ENCODE results near the gene LDHB. TPM values are rescaled to one million over a fixed set of nuclear protein-coding genes. Genes with fewer than 3 reads are reported as not detected.
"Not testable (repeated sequence)": the region's sequence is repeated elsewhere in the genome, so short reads cannot be mapped to it uniquely, and the experiment has no call there.

Gene LDHB
- total and polyA plus RNA-seq, 8 donors: 94.5 to 523 (median 326) TPM

GRCh38 chr12:21662122-21662792 lies 4.6 kb upstream of the LDHB start:
- Histone ChIP-seq H3K4me3 (no peak overlapping the region), H3K9me3 (no peaks in the 10 kb centered on the region), H3K27ac (no peak overlapping the region), H3K27me3 (no peaks in the 10 kb centered on the region), H3K4me1 (peaks cover 0 to 6% (median 0%) of the 10 kb centered on the region in 4 donors), H3K36me3 (no peaks in the 10 kb centered on the region)
- intact Hi-C loops (cut with DNase I; ENCODE audit: low total_unique reads): no loop called here
- TF ChIP-seq, protein P1, sequence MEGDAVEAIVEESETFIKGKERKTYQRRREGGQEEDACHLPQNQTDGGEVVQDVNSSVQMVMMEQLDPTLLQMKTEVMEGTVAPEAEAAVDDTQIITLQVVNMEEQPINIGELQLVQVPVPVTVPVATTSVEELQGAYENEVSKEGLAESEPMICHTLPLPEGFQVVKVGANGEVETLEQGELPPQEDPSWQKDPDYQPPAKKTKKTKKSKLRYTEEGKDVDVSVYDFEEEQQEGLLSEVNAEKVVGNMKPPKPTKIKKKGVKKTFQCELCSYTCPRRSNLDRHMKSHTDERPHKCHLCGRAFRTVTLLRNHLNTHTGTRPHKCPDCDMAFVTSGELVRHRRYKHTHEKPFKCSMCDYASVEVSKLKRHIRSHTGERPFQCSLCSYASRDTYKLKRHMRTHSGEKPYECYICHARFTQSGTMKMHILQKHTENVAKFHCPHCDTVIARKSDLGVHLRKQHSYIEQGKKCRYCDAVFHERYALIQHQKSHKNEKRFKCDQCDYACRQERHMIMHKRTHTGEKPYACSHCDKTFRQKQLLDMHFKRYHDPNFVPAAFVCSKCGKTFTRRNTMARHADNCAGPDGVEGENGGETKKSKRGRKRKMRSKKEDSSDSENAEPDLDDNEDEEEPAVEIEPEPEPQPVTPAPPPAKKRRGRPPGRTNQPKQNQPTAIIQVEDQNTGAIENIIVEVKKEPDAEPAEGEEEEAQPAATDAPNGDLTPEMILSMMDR (IDR thresholded peaks at IDR 0.05): no peak
- TF ChIP-seq POLR2A (IDR thresholded peaks at IDR 0.05): no peak
- TF ChIP-seq EP300 (IDR thresholded peaks at IDR 0.05): no peak
- no peak for TF ChIP-seq POLR2AphosphoS5 (IDR thresholded peaks at IDR 0.05)
- 91 to 95% (median 95%) methylated on average over 27 of the region's 27 CpGs for WGBS, 5 donors
- DNase-seq: no peak

- H3K36me3 ChIP-seq; H3K4me3 ChIP-seq; H3K9me3 ChIP-seq; intact Hi-C loops (cut with DNase I; ENCODE audit: low total_unique reads); DNase-seq; H3K4me1 ChIP-seq; H3K27me3 ChIP-seq; H3K27ac ChIP-seq: not testable (repeated sequence)
- WGBS, 5 donors: 97 to 99% (median 97%) methylated on average over 29 to 44 of the region's 44 CpGs
Observed at GRCh38 chr12:21661396-21662093, 3.9 kb upstream of the LDHB start.

GRCh38 chr12:21659383-21659782 lies 1.7 kb upstream of the LDHB start:
- H3K27me3 ChIP-seq: no peaks in the 10 kb centered on the region
- H3K36me3 ChIP-seq: peaks cover 3 to 5% (median 4%) of the 10 kb centered on the region in 4 donors
- WGBS, 5 donors: 48 to 68% (median 53%) methylated on average over 1 of the region's 1 CpG
- DNase-seq: no peak
- no peaks in the 10 kb centered on the region for H3K9me3 ChIP-seq
- intact Hi-C loops (cut with DNase I; ENCODE audit: low total_unique reads): no loop called here
- TF ChIP-seq EP300 (IDR thresholded peaks at IDR 0.05) (no peak), POLR2A (IDR thresholded peaks at IDR 0.05) (no peak), POLR2AphosphoS5 (IDR thresholded peaks at IDR 0.05) (no peak)
- TF ChIP-seq, protein P1 (IDR thresholded peaks at IDR 0.05): no peak
- H3K4me3 ChIP-seq: no peak overlapping the region
- peaks cover 11 to 28% (median 20%) of the 10 kb centered on the region in 4 donors for H3K4me1 ChIP-seq
- H3K27ac ChIP-seq: no peak overlapping the region

GRCh38 chr12:21656905-21657325 lies 727 bp downstream of the LDHB start:
- intact Hi-C loops (cut with DNase I; ENCODE audit: low total_unique reads): no loop called here
- TF ChIP-seq, protein P1 (IDR thresholded peaks at IDR 0.05): no peak
- TF ChIP-seq POLR2AphosphoS5 (IDR thresholded peaks at IDR 0.05) (no peak), POLR2A (IDR thresholded peaks at IDR 0.05) (no peak), EP300 (IDR thresholded peaks at IDR 0.05) (no peak)
- peaks cover 11 to 47% (median 28%) of the 10 kb centered on the region in 4 donors for H3K4me1 ChIP-seq
- H3K9me3 ChIP-seq: no peaks in the 10 kb centered on the region
- peak overlapping the region; percentile 65 to 88 (median 85) for H3K4me3 ChIP-seq
- H3K27me3 ChIP-seq: no peaks in the 10 kb centered on the region
- peaks cover 25 to 27% (median 26%) of the 10 kb centered on the region in 4 donors for H3K36me3 ChIP-seq
- H3K27ac ChIP-seq: peak overlapping the region; percentile 89 to 96 (median 93)
- DNase-seq: peak; percentile 43 to 79
- WGBS, 5 donors: 0 to 2% (median 0%) methylated on average over 16 of the region's 16 CpGs
